Fibroblast of lung (primary cell): ENCODE results near the gene RFXANK. TPM values are rescaled to one million over a fixed set of nuclear protein-coding genes. Genes with fewer than 3 reads are reported as not detected.
"Not testable (repeated sequence)": the region's sequence is repeated elsewhere in the genome, so short reads cannot be mapped to it uniquely, and the experiment has no call there.

Source experiments
- DNase-seq, 2 donors: peaks; one replicate each; pipeline versions ENCODE4 v3.0.0 to v3.0.0-alpha.2; 2010; ENCODE audit warnings: low read depth in 2 of 2
- H2AFZ ChIP-seq: 2 replicates; pipeline ENCODE4 v1.5.1; 2012; ENCODE audit warnings: low read length, control low read depth, inconsistent platforms
- H3K27ac ChIP-seq: 2 replicates; pipeline ENCODE4 v1.5.1; 2011; ENCODE audit warnings: low read length, control low read depth; ENCODE audit not compliant: insufficient read depth
- H3K27me3 ChIP-seq: 2 replicates; pipeline ENCODE4 v1.5.1; 2011; ENCODE audit warnings: mild to moderate bottlenecking, low read length; ENCODE audit not compliant: control insufficient read depth, insufficient read depth
- H3K36me3 ChIP-seq: 2 replicates; pipeline ENCODE4 v1.5.1; 2011; ENCODE audit warnings: low read length; ENCODE audit not compliant: control insufficient read depth, insufficient read depth
- H3K4me1 ChIP-seq: 2 replicates; pipeline ENCODE4 v1.5.1; 2011; ENCODE audit warnings: low read length; ENCODE audit not compliant: control insufficient read depth, insufficient read depth; ENCODE audit errors: extremely low read depth
- H3K4me2 ChIP-seq: 2 replicates; pipeline ENCODE4 v1.5.1; 2011; ENCODE audit warnings: low read length, control low read depth; ENCODE audit not compliant: insufficient read depth; ENCODE audit errors: extremely low read depth
- H3K4me3 ChIP-seq, 4 experiments: fragments of 200-600 bp in 1 of 4; sonication (generic) in 1 of 4; replicated peaks in 1 of 4; 2 replicates each; pipeline ENCODE4 v1.5.1; 2011 to 2016; ENCODE audit warnings: low read length in 4 of 4, low read depth in 3 of 4, mild to moderate bottlenecking in 3 of 4, control low read depth in 2 of 4, inconsistent platforms in 1 of 4, mixed read lengths in 1 of 4; ENCODE audit not compliant: insufficient read depth in 1 of 4; ENCODE audit errors: control extremely low read depth in 1 of 4
- H3K79me2 ChIP-seq: 2 replicates; pipeline ENCODE4 v1.5.1; 2012; ENCODE audit warnings: mild to moderate bottlenecking, low read length, inconsistent platforms; ENCODE audit not compliant: control insufficient read depth, insufficient read depth
- H3K9ac ChIP-seq: 2 replicates; pipeline ENCODE4 v1.5.1; 2011; ENCODE audit warnings: mild to moderate bottlenecking, low read length, control low read depth; ENCODE audit not compliant: insufficient read depth
- H3K9me3 ChIP-seq: 2 replicates; pipeline ENCODE4 v1.5.1; 2012; ENCODE audit warnings: low read depth, low read length; ENCODE audit not compliant: control insufficient read depth, insufficient read depth
- H4K20me1 ChIP-seq: 2 replicates; pipeline ENCODE4 v1.5.1; 2011; ENCODE audit warnings: low read length; ENCODE audit not compliant: control insufficient read depth, insufficient read depth; ENCODE audit errors: extremely low read depth
- EZH2 ChIP-seq: IDR thresholded peaks from 2 replicates; pipeline ENCODE4 v1.5.1; 2012; ENCODE audit warnings: low read length, control low read depth, mild to moderate bottlenecking; ENCODE audit errors: missing control alignments
- polyA plus RNA-seq, 2 donors: library from polyadenylated mRNA; depleted of rRNA in 1 of 2; stranded (reverse) in 1 of 2; unstranded in 1 of 2; fragments of >200 nt; gene quantifications; 2 replicates each; pipeline ENCODE4 v1.2.1, GENCODE V29; 2011 to 2012; ENCODE audit warnings: missing spikeins in 1 of 2
- total RNA-seq: library from RNA; depleted of rRNA; stranded (reverse); fragments of >200 nt; gene quantifications from 2 replicates; pipeline ENCODE4 v1.2.1, GENCODE V29; 2014
- TF ChIP-seq, protein P1 (sequence below), 2 donors: IDR thresholded peaks in 1 of 2; conservative IDR thresholded peaks in 1 of 2; 1 replicate in 1 of 2; 2 replicates in 1 of 2; pipeline ENCODE4 v1.5.1; 2011 to 2012; ENCODE audit warnings: low read length in 2 of 2, control low read depth in 1 of 2, inconsistent platforms in 1 of 2, low read depth in 1 of 2, mild to moderate bottlenecking in 1 of 2

RFXANK gene
- total and polyA plus RNA-seq, 2 donors (not counting 1 experiment from before 2014, with no cell fraction given): 31.9 to 65.2 TPM

DNA sequence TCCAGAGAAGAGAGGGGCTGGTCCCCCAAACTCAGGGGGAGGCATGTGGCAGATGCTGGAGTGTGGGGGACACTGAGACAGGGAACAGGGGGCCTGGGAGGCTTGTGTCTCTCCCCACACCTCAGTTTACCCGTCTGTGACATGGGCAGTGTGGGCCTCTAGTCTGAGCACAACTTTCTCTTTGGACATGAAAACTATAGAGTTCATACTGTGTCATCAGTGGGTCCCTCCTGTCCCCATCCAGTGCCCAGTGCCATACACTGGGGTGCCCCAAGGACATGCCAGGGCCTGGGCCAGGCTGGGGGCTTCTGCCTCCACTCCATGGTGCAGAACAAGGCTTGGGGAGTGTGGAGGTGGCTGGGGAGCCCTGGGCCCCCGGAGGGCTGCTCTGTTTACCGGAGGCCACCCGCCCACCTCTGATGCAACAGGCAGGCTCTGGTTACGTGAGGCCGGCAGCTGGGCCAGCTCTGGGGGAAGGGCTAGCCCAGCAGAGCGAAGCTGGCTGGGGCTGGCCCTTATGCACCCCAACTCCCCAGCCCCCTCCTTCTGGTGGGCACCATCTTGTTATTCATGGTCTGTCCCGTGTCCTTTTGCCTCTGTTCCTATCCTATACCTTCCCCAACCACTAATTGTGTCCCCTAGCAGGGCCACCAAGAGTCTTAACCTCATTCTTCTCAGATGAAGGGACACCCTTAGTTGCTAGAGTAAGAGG lies 20.1 kb upstream of the RFXANK start:
- peak; percentile 31 to 77 for DNase-seq
- Histone ChIP-seq H3K4me3 (no peak overlapping the region), H3K4me1 (peaks cover 3% of the 10 kb centered on the region), H3K36me3 (peaks cover 2% of the 10 kb centered on the region), H3K27me3 (no peaks in the 10 kb centered on the region), H3K9ac (no peak overlapping the region), H3K79me2 (no peaks in the 10 kb centered on the region), H4K20me1 (no peaks in the 10 kb centered on the region), H3K9me3 (no peaks in the 10 kb centered on the region), H3K4me2 (no peak overlapping the region), H3K27ac (no peak overlapping the region), H2AFZ (no peak overlapping the region)
- TF ChIP-seq, protein P1, sequence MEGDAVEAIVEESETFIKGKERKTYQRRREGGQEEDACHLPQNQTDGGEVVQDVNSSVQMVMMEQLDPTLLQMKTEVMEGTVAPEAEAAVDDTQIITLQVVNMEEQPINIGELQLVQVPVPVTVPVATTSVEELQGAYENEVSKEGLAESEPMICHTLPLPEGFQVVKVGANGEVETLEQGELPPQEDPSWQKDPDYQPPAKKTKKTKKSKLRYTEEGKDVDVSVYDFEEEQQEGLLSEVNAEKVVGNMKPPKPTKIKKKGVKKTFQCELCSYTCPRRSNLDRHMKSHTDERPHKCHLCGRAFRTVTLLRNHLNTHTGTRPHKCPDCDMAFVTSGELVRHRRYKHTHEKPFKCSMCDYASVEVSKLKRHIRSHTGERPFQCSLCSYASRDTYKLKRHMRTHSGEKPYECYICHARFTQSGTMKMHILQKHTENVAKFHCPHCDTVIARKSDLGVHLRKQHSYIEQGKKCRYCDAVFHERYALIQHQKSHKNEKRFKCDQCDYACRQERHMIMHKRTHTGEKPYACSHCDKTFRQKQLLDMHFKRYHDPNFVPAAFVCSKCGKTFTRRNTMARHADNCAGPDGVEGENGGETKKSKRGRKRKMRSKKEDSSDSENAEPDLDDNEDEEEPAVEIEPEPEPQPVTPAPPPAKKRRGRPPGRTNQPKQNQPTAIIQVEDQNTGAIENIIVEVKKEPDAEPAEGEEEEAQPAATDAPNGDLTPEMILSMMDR (conservative IDR thresholded peaks at IDR 0.05 in 1 of 2, IDR thresholded peaks at IDR 0.05 in 1 of 2; ENCODE audit: low read depth in 1 of 2, low read length in 2 of 2): no peak
- no peak for TF ChIP-seq EZH2

DNA sequence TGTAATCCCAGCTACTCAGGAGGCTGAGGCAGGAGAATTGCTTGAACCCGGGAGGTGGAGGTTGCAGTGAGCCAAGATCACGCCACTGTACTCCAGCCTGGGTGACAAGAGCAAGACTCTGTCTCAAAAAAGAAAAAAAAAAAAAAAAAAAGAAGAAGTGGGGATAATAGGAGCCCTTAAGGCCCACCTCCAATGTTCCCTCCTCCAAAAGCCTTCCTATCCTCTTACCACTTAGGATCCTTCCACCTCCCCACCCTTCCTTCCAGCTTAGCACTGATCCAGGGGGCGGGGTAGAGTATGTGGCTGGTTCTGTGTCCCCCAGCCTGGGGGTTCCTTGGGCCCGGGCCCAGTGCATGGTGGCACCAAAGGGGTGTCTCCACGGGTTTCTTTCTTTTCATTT lies 18.8 kb upstream of the RFXANK start:
- not testable (repeated sequence) for H3K4me2 ChIP-seq, H3K36me3 ChIP-seq, H3K27ac ChIP-seq, H3K79me2 ChIP-seq, H2AFZ ChIP-seq, H3K9me3 ChIP-seq, H3K27me3 ChIP-seq, H4K20me1 ChIP-seq, H3K4me1 ChIP-seq, DNase-seq, H3K9ac ChIP-seq, H3K4me3 ChIP-seq

DNA sequence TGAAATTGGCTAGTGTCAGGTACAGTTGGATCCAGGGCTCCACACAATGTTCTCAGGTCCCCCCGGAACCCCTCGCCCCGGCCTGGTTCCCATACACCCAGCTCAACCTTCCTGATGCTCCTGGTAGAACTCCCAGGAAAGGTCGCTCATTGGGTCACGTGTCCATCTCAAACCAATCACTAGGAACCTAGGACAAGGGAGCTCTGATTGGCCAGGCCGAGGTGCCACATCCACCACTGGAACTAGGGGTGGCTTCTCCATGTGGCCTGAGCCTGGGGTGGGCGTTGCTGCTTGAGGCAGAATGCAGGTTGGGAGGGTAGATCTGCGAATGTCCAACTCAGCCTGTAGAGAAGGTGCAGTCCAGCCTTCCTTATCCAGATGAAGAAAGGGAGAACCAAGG lies 15.1 kb upstream of the RFXANK start:
- no peak overlapping the region for H3K27ac ChIP-seq
- TF ChIP-seq EZH2: no peak
- TF ChIP-seq, protein P1 (conservative IDR thresholded peaks at IDR 0.05 in 1 of 2, IDR thresholded peaks at IDR 0.05 in 1 of 2; ENCODE audit: low read depth in 1 of 2, low read length in 2 of 2): no peak
- H3K79me2 ChIP-seq: no peaks in the 10 kb centered on the region
- no peaks in the 10 kb centered on the region for H3K27me3 ChIP-seq
- no peak overlapping the region for H3K4me3 ChIP-seq
- H2AFZ ChIP-seq: no peak overlapping the region
- H3K36me3 ChIP-seq: peaks cover 3% of the 10 kb centered on the region
- H3K4me1 ChIP-seq: no peaks in the 10 kb centered on the region
- no peak for DNase-seq
- no peak overlapping the region for H3K9ac ChIP-seq
- no peaks in the 10 kb centered on the region for H3K9me3 ChIP-seq
- no peak overlapping the region for H3K4me2 ChIP-seq
- no peaks in the 10 kb centered on the region for H4K20me1 ChIP-seq
